Skeletal muscle satellite cell (primary cell): ENCODE data around the gene LIX1.

Experiments
- H3K27me3 ChIP-seq: 2 replicates; pipeline ENCODE4 v1.7.0; 2013; ENCODE audit warnings: low read length; ENCODE audit not compliant: control insufficient read depth, insufficient read depth
- H3K36me3 ChIP-seq: 2 replicates; pipeline ENCODE4 v1.7.0; 2013; ENCODE audit warnings: mild to moderate bottlenecking, control low read depth, low read length; ENCODE audit not compliant: insufficient read depth
- H3K4me1 ChIP-seq: 2 replicates; pipeline ENCODE4 v1.7.0; 2013; ENCODE audit warnings: low read length; ENCODE audit not compliant: control insufficient read depth, insufficient read depth
- H3K4me2 ChIP-seq: 2 replicates; pipeline ENCODE4 v1.7.0; 2013; ENCODE audit warnings: mild to moderate bottlenecking, low read length
- H3K4me3 ChIP-seq: 2 replicates; pipeline ENCODE4 v1.7.0; 2013; ENCODE audit warnings: low read length
- H3K9ac ChIP-seq: 2 replicates; pipeline ENCODE4 v1.7.0; 2013; ENCODE audit warnings: mild to moderate bottlenecking, low read depth, low read length, moderate library complexity
- H3K9me3 ChIP-seq: replicated peaks from 2 replicates; pipeline ENCODE4 v1.7.0; 2013; ENCODE audit warnings: mild to moderate bottlenecking, control low read depth, low read length

The LIX1 gene

GRCh38 chr5:97101189-97101910 lies 41.1 kb downstream of the LIX1 start:
- H3K36me3 ChIP-seq: no peaks in the 10 kb centered on the region
- H3K9me3 ChIP-seq: no peaks in the 10 kb centered on the region
- peaks cover 14% of the 10 kb centered on the region for H3K27me3 ChIP-seq
- no peak overlapping the region for H3K4me3 ChIP-seq
- H3K9ac ChIP-seq: no peak overlapping the region
- no peaks in the 10 kb centered on the region for H3K4me1 ChIP-seq
- H3K4me2 ChIP-seq: no peak overlapping the region

GRCh38 chr5:97100476-97100875 lies 41.9 kb downstream of the LIX1 start:
- Histone ChIP-seq H3K4me2 (no peak overlapping the region), H3K9ac (no peak overlapping the region), H3K36me3 (no peaks in the 10 kb centered on the region), H3K4me1 (no peaks in the 10 kb centered on the region), H3K9me3 (no peaks in the 10 kb centered on the region), H3K4me3 (no peak overlapping the region), H3K27me3 (peaks cover 6% of the 10 kb centered on the region)

DNA sequence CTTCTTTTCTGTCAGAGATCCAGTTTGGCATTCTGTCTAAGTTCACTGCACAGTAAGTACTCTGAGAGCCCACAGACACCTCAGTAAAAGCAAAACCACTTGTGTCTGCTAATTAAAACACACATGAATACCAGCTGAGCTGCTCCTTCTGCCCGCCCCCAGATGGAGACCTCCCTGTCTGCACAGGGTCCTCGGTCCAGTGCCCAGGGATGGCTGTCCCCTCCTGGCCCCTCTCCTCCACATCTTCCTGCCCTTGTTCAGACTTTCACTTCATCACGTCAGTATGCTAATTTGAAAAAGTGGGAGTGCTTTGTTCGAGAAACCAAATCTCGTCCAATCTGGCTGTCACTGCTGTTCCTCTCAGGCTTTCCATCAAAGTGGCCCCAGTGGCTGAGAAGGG lies 43.5 kb downstream of the LIX1 start:
- no peaks in the 10 kb centered on the region for H3K9me3 ChIP-seq
- H3K4me3 ChIP-seq: no peak overlapping the region
- H3K4me1 ChIP-seq: no peaks in the 10 kb centered on the region
- H3K9ac ChIP-seq: no peak overlapping the region
- H3K36me3 ChIP-seq: no peaks in the 10 kb centered on the region
- H3K27me3 ChIP-seq: peaks cover under 1% of the 10 kb centered on the region
- peak overlapping the region; percentile 28 for H3K4me2 ChIP-seq

DNA sequence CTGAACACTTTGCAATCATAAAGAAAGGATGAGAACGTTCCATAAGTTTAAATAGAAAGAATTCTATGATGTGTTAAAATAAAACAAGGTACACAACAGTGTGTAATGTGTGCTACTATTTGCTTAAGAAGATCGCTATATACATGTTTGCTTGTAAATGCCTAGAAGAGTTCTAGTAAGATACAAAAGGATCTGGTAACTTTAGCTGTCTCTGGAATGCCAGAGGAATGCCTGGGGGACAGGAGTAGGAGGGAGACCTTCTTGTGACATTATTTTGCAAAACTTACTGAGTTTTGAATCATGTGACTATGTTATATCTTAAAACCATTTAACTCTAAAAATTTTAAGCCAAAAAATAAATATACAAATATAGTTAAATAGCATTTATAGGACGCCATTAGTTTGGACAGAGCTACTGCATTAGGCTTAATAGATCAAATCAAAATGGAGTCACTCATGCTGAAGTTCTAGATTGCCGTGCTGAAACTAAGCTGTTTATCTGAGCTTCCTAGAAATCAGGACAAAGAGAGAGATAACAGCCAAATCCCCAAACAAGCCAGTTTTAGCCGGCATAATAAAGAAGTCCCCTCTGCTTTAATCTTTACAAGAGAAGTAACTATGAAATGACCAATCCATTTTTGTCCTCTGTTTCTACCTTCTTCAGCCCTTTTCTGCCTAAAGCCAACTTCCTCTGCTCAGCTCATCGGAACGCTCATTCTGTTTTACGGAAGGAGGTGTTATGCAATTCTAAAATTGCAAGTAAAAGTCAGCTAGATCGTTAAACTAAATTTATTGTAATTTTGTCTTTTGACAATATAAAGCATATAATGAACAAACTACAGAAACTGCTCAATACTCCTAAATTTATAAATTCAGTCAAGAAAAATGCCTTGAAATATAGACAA lies 44.8 kb downstream of the LIX1 start:
- no peak overlapping the region for H3K4me2 ChIP-seq
- H3K4me1 ChIP-seq: no peaks in the 10 kb centered on the region
- H3K36me3 ChIP-seq: no peaks in the 10 kb centered on the region
- no peak overlapping the region for H3K9ac ChIP-seq
- no peak overlapping the region for H3K4me3 ChIP-seq
- no peaks in the 10 kb centered on the region for H3K27me3 ChIP-seq
- H3K9me3 ChIP-seq: no peaks in the 10 kb centered on the region

GRCh38 chr5:97096846-97097245 lies 45.6 kb downstream of the LIX1 start:
- Histone ChIP-seq H3K36me3 (no peaks in the 10 kb centered on the region), H3K27me3 (peaks cover 5% of the 10 kb centered on the region), H3K4me1 (no peaks in the 10 kb centered on the region), H3K9me3 (no peaks in the 10 kb centered on the region), H3K9ac (no peak overlapping the region), H3K4me2 (no peak overlapping the region), H3K4me3 (no peak overlapping the region)

GRCh38 chr5:97096191-97096590 lies 46.2 kb downstream of the LIX1 start:
- Histone ChIP-seq H3K4me1 (no peaks in the 10 kb centered on the region), H3K9me3 (no peaks in the 10 kb centered on the region), H3K9ac (no peak overlapping the region), H3K36me3 (no peaks in the 10 kb centered on the region), H3K27me3 (peaks cover 5% of the 10 kb centered on the region), H3K4me3 (no peak overlapping the region), H3K4me2 (no peak overlapping the region)

GRCh38 chr5:97095318-97095732 lies 47.1 kb downstream of the LIX1 start:
- H3K9ac ChIP-seq: no peak overlapping the region
- H3K4me2 ChIP-seq: no peak overlapping the region
- H3K27me3 ChIP-seq: peaks cover 12% of the 10 kb centered on the region
- no peaks in the 10 kb centered on the region for H3K4me1 ChIP-seq
- H3K4me3 ChIP-seq: no peak overlapping the region
- no peaks in the 10 kb centered on the region for H3K36me3 ChIP-seq
- no peaks in the 10 kb centered on the region for H3K9me3 ChIP-seq

GRCh38 chr5:97094579-97095317 lies 47.7 kb downstream of the LIX1 start:
- Histone ChIP-seq H3K9me3 (no peaks in the 10 kb centered on the region), H3K4me1 (no peaks in the 10 kb centered on the region), H3K4me3 (no peak overlapping the region), H3K9ac (no peak overlapping the region), H3K4me2 (no peak overlapping the region), H3K36me3 (no peaks in the 10 kb centered on the region), H3K27me3 (peaks cover 16% of the 10 kb centered on the region)

DNA sequence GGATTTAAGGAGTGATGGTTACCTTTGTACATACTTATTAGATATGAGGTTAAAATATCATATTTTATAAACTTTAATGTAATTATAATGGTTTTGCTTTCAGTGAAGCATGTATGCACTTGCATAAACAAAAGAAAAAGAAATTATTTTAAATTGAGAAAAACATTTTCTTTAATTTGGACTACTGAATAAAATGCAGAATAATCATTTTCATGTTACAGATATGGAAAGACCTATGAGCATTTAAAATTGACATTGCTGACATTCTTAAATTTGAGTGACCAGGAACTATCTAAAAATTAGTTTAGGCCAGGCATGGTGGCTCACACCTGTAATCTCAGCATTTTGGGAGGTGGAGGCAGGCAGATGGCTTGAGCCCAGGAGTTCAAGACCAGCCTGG lies 49.2 kb downstream of the LIX1 start:
- H3K27me3 ChIP-seq: peaks cover 20% of the 10 kb centered on the region
- no peaks in the 10 kb centered on the region for H3K4me1 ChIP-seq
- no peak overlapping the region for H3K4me2 ChIP-seq
- H3K4me3 ChIP-seq: no peak overlapping the region
- no peak overlapping the region for H3K9ac ChIP-seq
- H3K36me3 ChIP-seq: no peaks in the 10 kb centered on the region
- H3K9me3 ChIP-seq: no peaks in the 10 kb centered on the region

DNA sequence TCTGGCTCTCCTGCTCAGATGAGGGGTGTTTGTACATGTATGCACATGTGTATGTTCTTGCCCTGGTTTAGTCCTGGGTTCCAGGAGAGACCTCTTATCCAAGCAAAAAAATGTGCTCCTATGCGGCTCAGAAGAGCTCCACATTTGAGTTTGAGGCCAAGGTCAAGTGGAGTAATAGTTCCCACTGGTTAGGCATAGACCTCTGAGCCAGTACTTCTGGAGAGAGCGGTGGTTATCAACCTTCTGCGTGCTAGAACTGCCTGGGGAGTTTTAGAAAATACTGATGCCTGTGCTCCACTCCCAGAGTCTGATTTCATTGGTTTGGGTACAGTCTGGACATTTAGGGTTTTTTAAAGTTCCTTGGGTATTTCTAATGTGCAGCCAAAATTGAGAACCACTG lies 51.5 kb downstream of the LIX1 start:
- no peaks in the 10 kb centered on the region for H3K4me1 ChIP-seq
- no peak overlapping the region for H3K4me2 ChIP-seq
- H3K9me3 ChIP-seq: no peaks in the 10 kb centered on the region
- no peak overlapping the region for H3K4me3 ChIP-seq
- H3K36me3 ChIP-seq: no peaks in the 10 kb centered on the region
- H3K9ac ChIP-seq: no peak overlapping the region
- peaks cover 20% of the 10 kb centered on the region for H3K27me3 ChIP-seq

DNA sequence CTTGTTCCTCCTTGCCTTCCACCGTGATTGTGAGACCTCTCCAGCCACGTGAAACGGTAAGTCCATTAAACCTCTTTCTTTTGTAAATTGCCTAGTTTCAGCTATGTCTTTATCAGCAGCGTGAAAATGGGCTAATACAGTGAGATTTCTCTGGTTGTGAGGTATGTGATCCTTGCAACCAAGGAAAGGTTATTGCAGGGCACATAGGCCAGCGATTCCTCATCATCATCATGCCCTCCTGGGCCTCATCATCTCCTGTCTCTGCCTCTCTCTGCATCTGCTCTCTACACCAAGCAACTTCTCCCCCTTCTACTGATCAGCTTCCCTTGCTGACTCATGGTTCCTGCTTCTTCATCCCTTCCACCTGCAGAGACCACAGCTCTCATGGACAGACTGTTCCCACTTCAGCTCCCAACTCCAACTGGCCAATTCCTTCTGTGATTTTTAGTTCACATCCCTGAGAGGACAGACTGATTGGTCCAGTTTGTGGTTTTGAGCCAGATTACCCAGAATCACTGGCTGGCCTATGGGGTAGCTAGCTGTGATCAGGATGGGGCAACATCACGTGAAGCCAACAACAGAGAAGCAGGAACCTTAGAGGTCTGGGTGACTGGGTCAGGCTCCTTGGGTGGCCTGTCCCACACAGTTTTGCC lies 53.1 kb downstream of the LIX1 start:
- Histone ChIP-seq H3K36me3 (no peaks in the 10 kb centered on the region), H3K4me2 (no peak overlapping the region), H3K4me1 (no peaks in the 10 kb centered on the region), H3K27me3 (peaks cover 20% of the 10 kb centered on the region), H3K9ac (no peak overlapping the region), H3K4me3 (no peak overlapping the region), H3K9me3 (no peaks in the 10 kb centered on the region)
